ENCODE measurements around the gene ECE1.

ECE1 gene

DNA sequence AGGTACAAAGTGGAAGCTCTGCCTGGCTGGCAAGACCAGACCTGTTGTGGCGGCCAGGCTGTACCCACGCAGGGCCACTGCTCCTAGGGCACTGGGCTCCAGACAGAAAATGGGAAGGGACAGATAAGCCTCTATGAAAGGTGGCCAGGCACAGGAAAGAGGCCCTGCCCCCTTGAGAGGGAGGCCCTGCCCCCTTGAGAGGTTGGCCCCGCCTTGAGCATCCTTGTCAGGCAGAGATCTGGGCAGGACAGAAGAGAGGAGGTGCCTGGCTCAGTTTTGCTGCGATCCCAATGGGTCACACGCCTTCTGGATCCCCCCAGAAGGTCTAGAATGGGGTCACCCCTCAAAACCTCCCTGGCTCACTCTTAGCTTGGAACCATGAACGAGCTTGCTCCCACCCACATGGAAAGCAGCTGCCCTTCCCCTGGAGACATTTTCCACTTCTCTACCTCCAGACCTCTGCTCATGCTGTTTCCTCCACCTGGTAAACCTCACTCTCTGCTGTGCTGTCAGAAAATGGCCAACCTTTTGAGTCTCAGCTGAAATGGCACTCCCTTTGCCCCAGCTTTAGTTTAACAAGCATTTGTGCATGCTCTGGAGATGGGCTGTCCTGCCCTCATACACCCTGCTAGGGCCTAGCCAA lies 17.5 kb upstream of the ECE1 start:
- DNase-seq = no peak

DNA sequence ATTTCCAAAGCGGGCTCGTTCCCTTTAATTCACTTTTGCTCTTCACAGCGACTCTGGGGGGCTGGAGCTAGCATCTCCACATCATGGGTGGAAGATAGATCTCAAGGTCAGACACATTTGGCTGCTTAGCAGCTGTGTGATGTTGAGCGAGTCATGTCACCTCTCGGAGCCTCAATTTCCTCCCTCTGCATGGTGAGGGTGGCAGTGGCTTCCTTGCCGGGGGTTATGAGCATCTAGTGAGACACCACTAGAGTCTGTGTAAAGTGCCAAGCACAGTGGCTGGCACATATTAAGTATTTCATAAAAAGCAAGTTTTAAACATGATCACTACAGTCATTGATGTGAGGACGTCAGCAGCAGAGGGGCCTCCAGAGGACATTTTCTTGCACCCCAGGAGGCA lies 16.9 kb upstream of the ECE1 start:
- no peak for DNase-seq

DNA sequence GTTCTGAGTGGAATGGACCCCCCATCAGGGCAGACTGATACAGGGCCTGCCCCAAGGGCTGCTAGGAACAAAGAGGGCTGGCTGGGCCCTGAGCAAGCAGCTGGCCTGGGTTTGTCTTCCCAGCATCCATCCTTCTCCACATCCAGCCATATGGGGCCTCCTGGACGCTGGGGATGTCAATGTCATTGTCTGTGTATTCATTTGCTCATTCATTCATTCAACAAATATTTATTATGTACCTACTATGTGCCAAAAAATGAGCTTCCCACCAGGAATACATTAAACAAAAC lies 15.6 kb upstream of the ECE1 start:
- DNase-seq = no peak

DNA sequence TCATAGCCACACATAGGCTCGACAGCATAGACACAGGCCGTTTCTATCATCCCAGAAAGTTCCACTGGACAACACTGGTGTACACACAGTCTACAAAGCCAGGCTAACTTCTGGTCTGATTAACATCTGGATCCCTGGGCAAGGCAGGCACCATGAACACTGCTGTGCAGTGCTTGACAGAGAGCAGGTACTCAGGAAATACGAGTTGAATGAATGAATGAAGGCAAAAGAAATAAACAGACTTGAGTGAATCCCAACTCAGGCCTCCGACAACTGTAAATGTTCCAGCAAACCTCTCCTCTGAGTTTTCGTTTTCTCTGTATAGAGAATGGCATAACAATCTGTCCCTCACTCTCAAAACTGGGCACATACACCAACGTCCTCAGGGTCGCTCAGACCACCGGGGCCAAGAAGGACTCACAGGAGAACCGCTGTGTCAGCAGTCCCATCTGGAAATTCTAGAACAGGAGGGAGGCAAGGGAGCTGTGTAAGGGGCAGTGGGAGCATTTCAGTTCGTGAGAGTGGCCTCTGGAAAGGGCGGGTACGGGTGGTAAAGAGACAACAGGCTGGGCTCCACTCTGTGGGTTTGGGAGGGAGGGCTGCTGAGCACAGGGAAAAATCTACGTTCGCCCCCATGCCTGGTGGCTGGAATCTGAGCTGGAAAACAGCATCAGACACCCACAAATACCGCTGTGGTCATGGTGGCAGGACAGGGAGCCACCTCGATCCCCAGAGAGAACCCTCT lies 15.1 kb upstream of the ECE1 start:
- no peak for DNase-seq

DNA sequence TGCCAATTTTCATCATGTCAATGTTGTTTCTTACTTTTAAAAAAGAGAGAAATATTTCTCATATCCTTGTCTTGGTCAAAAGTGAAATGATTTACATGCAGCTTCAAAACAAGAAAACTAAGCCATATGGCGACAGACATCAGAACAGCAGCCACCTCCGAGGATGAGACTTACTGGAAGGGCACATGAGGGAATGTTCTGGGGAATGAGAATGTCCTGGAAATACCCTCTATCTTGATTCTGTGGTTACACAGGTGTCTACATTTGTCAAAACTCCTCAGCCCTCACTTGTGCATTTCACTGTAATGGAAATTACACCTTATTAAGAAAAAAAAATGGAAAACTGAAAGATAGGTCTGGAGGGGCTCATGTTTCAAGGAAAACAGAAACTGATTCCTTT lies 14.2 kb upstream of the ECE1 start:
- DNase-seq = no peak

DNA sequence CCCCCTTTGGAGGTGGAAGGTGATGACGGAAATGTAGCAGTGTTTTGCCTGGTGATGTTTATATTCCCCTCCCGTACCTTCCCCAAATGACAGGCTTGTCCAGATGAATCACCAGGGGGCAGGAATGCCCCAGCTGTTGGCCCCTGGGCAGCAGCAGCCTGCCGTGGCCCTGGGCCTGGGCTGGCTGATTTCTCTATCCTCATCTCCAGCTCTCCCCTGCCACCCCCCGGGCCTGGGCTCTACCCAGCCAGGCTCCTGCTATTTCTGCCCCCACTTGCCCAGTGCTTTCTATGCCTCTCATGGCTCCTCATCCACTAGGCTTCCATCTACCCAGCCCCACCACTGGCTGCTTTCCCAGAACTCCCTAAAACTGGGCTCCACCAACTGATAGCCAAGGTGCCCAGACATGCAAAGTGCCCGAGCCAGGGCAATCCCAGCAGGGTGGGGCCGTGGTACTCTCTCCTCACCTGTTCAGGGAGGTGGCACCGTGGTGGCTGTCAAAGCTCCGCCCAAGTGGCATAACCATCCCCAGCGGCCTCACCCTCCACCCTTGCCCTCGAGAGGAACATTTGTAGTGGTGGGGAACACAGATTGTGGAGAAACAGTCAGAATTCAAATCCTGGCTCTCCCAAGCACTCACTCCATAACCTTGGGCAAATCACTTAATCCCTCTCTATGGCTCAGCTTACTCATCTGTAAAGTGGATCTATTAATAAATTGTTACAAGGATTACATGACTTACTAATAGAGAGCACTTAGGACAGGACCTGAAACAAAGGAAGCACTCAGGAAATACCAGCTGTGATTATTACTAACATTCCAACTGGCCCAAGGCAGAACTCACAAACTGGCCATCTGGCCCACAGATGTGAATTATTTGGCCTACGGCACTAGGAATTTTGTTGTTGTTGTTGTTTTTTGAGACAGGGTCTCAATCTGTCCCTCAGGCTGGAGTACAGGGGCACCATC lies 12.8 kb upstream of the ECE1 start:
- peak; percentile 12 for DNase-seq

DNA sequence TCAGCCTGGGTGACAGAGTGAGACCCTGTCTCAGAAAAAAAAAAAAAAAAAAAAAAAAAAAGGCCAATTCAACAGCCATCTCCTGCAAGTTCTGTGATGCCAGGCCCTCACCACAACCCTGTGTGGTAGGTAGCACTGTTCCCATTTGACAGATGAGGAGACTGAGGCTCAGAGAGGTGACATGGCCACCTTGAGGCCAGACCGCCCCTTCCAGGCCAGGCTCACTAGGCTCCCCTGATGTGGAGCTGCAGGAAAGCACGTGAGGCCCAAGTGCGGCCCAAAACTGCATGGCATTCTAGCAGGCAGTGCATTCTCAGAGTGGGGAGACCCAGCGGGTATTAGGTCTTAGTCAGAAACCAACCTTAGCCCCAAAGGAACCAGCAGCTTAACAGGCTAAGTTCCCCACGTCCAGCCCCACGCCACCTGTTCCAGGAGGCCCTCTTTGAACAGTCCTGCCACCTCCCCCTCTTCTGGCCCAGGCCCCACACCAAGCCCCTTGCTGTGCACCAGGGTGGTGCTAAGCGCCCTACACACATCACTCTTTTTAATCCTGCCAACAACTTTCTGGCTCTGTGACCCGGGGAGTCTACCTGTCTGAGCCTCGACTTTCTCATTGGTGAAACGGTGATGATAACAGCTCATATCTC lies 11.7 kb upstream of the ECE1 start:
- DNase-seq = no peak

DNA sequence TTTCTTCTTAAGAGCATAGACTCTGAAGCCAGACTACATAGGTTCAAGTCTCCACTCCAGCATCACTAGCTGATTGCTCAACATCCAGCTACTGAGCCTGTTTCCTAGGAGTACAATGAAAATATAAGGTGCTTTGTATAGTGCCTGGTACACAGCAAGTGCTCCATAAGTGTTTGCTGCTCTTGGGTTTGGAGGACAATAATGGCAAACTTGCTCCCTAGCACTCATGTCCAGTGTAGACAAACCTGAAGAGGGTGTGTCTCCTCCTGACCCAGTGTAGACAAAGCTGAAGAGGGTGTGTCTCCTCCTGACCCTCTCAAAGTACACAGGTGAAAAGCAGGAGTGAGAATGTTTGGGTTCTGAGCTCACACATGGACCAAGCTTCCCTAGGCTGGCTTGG lies 10.5 kb upstream of the ECE1 start:
- no peak for DNase-seq

DNA sequence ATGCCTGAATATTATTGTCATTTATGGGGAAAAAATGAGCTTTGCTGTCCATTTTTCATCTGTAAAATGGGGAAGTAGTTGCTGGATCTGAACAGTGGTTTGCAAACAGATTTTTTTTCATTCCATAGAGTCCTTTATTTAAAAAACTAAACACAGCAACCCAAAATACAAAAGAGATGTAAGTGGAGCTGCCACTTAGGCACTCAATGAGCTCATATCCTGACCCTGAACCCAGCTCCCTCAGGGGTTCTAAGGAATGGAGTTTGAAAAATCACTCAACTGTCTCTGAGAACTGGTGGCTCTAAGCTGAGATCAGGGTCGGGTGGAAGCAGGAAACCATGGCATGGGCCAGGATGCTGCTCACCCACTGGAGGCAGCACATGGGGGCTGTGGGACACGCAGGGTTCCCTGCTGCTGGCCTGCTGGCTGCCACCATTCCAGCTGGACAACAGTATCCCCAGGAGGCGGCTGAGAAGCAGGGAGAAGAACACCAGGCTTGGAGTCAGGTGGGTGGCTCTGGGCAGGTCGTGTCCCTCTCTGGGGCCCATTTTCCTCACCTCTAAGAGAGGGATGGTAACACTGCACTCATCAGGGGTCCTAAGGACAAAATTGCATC lies 9.6 kb upstream of the ECE1 start:
- no peak for DNase-seq

DNA sequence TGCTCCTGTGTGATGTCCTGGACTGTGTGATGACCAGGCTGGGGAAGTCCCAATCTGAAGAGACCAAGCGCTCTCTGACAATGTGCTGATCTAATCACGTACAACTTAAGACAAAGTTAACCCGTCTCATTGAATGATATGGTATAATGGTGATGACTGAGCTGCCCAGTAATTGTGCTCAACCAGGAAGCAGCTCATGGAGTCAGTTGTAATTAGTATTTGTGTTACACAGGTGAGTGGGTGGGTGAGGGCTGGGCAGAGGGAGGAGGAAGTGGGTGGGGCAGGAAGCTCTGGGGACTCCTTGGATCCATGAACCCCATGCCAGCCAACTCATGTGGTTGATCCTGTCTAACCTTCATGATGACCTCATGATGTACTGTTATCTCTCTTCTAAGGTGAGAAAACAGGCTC lies 8.7 kb upstream of the ECE1 start:
- no peak for DNase-seq

DNA sequence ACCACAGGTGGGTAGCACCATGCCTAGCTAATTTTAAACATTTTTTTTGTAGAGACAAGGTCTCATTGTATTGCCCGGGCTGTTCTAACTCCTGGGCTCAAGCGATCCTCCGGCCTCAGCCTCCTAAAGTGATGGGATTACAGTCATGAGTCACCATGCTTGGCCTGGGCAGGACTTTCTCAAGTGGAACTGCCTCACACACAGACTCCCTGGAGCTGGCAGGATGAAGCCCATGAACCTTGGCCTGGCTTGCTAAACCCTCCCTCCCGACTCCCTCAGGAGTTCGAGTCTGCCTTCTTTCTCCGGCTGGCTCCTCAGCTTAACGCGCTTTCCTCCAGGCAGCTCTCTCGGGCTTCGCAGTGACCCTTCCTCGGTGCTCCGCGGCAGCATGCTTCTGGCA lies 7.7 kb upstream of the ECE1 start:
- no peak for DNase-seq

DNA sequence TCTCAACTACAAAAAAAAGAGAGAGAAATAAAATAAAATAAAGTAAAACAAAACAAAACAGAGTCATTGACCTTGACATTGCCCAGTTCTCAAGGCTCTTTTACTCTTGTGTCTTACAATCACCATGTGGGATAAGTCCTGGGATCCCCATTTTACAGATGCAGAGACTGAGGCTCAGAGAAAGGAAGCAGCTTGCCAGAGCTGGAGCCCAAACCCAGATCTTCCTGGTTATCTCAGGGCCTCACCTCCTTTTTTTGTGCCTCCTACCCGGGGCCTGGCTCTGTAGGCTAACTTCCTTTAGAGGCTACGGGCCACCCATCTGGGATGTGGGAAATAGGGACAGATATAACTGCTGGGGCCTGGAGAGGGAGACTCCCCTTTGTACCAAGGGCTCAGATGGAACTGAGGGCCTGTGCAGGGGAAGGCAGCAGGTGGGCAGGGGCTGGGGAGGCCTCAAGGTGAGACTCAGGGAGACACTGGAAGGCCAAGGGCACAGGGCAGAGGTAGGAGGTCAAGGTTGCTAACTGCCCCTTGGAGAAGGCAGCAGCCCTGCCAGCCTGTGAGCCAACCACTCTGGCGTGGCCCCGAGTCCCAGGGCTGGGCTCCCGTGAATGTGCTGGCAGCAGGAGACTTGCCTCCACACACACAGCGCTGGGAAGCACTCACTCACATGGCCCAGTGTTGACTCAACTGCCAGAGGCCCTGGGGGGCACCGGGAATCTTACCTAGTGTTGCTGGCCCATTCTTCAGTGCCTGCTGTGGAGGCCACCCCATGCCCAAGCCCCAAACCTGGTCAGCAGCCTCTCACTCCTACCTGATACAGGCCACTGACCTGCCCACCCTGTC lies 6.5 kb upstream of the ECE1 start:
- no peak for DNase-seq

DNA sequence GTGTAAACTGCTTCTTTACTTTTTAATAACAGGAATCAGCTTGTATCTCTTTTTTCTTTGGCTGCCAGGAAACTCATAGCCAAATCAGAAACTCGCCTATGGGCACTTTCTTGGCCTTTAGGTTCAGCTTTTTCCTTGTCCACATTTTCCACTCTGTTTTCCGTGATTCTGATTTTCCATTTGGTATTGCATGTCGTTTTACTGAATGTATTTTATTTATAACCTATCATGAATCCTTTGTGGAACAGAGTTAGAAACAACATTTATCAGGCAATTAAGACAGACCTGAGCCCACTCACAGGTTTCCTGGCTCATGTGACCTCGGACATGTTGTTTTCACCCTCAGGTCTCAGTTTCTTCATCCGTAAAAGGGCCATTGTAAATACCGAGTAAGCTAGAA lies 5.3 kb upstream of the ECE1 start:
- DNase-seq = no peak

DNA sequence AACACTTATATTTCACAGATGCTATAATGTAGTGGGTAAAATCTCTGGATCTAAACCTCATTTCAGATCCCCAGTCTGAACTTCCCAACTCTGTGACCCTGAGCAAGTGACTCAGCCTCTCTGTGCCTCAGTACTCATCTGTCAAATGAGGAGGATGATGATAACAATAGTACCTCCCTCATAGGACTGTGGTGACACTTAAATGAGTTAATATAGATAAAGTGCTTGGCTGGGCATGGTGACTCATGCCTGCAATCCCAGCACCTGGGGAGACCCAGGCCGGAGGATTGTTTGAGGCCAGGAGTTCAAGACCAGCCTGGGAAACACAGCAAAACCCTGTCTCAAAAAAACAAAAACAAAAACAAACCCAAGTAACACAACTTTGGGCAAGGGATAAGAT lies 4.7 kb upstream of the ECE1 start:
- no peak for DNase-seq

DNA sequence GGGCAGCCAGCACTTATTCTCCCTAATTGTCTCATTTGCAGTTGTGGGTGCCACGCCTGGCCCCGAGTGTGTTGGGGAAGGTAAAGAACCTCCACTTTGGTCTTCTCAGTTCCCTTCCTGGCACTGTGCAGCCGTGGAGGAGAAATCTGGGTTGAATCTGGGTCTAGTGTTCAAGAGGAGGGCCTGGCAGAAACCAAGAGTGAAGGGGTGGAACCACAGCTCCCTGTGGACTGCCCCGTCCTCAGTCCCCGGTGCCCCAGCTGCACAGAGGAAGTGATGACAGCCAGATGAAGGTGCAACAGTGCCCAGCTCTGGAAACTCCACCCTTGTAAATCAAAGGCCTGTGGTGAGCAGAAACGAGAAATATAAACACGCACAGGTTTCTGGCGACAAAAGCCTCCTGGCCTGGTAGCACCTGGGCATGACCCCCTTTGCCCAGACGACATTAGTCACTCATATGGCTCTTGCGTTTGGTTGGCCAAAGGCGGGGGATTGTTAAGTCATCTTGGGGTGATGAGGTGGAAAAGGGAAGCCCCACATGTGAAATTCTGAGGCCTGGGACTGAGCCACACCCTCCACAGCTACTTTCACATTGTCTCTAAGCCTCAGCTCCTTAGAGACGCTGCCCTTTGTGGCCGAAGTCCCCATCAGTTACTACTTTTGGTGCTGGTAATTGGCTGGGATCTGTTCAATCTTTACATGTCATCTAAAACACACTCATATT lies 4.2 kb upstream of the ECE1 start:
- no peak for DNase-seq

DNA sequence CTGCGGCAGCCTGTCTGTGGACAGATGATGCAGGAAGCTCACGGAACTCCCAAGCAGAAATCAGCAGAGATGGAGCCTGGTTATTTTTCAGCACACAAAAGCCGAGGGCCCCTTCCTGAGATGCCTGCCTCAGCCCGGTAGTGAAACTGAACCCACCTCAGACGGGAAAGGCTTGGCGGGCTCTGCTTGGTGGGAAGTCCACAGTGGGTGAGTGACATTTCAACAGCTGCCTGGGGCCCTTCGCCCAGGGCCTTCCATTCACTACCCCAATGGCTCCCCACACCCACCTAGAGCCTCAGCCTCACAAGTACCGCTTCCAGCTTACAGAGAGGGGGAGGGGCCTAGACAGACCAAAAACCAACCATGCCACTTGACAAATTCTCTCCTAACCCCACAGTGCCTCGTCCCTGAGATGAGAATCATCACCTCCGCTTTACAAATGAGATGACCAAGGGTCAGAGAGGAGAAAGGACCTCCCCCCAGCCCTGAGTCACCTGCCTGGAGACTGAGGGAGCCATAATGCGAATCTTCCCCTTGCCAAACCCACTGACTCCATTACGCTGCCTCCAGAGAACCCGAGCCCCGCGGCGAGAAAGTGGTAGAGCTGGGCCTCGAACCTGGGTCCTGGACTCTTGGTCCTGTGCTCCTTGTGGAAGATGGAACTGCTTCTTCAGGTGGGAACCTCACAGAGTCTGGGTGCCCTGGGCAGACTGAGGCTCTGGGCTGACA lies 3.4 kb upstream of the ECE1 start:
- no peak for DNase-seq

DNA sequence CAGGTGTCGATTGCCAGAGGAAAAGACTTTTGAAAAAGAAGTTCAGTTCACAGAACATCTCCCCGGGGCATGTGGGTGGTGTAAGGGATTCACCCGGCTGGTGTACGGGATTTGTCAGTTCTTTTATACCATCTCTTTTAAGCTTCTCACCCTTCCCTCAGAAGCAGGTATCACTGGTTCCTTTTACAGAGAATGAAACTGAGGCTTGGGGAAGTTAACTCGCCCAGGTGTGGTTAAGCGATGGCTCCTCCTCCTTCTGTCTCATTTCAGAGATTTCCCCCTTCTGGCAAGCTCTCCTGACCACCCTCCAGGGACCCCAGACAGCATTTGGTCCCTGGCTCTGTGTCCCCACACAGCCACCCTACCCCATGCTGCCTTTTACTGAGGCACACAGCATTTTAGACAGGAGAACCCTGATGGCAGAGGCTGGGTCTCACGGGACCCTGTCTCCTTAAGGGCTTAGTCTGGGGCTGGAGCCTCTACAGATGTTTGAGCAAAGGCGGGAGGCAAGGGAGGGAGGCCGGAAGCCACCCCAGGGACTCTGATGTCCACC lies 2.8 kb upstream of the ECE1 start:
- no peak for DNase-seq

DNA sequence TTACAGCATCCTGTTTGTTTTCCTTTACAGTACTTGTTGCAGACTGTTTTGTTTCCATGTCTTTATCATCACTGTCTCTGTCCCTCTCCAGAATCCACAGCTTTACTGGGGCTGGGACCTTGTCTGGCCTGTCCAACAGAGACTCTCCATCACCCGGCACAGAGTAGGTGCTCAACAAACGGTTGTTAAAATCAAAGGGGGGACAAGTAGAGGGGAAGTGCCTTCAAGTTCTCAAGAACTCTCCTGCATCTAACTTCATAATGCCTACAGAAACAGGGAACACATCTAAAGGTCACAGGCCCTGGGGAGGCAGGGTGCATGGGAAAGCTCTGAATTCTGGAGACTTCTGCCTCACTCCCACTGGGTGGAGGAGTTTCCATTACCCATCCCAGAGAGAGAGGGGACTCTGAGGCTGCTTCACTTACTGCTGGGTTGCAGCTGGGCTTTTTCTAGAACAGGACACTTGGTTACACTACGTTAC lies 2.3 kb upstream of the ECE1 start:
- DNase-seq = no peak

DNA sequence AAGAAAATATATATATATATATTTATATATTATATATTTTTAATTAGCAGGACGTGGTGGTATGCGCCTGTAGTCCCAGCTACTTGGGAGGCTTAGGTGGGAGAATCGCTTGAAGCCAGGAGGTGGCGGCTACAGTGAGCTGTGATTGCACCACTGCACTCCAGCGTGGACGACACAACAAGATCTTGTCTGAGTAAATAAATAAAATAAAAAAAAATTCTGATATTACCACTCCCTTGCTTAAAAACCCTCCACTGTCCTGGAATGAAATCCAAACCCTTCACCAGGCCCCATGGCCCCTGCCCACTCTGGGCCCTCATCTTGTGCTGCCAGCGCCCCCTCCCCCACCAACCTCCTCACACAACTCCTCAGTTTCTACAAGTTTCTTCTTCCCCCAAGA lies 1.7 kb upstream of the ECE1 start:
- no peak for DNase-seq

DNA sequence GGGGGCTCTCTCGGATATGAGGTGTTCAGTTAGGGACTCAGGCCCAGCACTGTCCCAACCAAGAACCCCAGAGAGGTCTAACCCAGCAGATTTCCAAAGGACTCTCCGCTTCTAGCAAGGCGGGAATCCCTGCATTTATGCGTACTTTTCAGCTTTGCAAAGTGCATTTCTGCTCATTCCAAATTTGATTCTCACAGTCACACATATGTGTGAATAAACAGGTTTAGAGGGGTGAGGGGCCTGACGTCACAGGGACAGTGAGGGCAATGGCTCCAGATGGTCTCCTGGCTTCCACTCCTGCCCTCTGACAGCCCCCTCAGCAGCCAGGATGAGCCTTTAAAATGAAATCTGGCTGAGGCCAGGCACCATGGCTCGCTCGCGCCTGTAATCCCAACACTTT lies 921 bp upstream of the ECE1 start:
- no peak for DNase-seq

Measured in NCI-H1105 (cell line).